Kidney epithelial cell (primary cell): ENCODE data around the gene ZNF335. TPM values are rescaled to one million over a fixed set of nuclear protein-coding genes. Genes with fewer than 3 reads are reported as not detected.
"Not testable (repeated sequence)": the region's sequence is repeated elsewhere in the genome, so short reads cannot be mapped to it uniquely, and the experiment has no call there.

Experiments used
- DNase-seq: peaks from one replicate; pipeline ENCODE4 v3.0.0-alpha.2; 2010; ENCODE audit warnings: low read depth
- H3K27me3 ChIP-seq: 2 replicates; pipeline ENCODE4 v1.6.0; 2011; ENCODE audit warnings: low read length; ENCODE audit not compliant: control insufficient read depth, insufficient read depth
- H3K36me3 ChIP-seq: 2 replicates; pipeline ENCODE4 v1.5.1; 2011; ENCODE audit warnings: low read length; ENCODE audit not compliant: control insufficient read depth, insufficient read depth
- H3K4me3 ChIP-seq: 2 replicates; pipeline ENCODE4 v1.5.1; 2011; ENCODE audit warnings: low read depth, mild to moderate bottlenecking, control low read depth, low read length
- CTCF ChIP-seq: IDR thresholded peaks from 2 replicates; pipeline ENCODE4 v1.5.1; 2011; ENCODE audit warnings: mild to moderate bottlenecking, moderate library complexity, low read length, control low read depth, inconsistent platforms; ENCODE audit not compliant: insufficient read depth, poor library complexity, severe bottlenecking
- total RNA-seq: library from RNA; depleted of rRNA; stranded (reverse); fragments of >200 nt; gene quantifications from 2 replicates; pipeline ENCODE4 v1.2.3, GENCODE V29; 2015

Gene ZNF335
- total RNA-seq, 1 donor from 2014 or later: 20.3 TPM

GRCh38 chr20:45935416-45936046 is 36.5 kb downstream of the ZNF335 start:
- DNase-seq: no peak
- Histone ChIP-seq H3K4me3 (peak overlapping the region; percentile 71), H3K36me3 (peaks cover 5% of the 10 kb centered on the region), H3K27me3 (no peaks in the 10 kb centered on the region)
- no peak for TF ChIP-seq CTCF

- H3K4me3 ChIP-seq: peak within 1 kb of the TSS; percentile 98
- peaks cover 3% of the 10 kb centered on the region for H3K36me3 ChIP-seq
- H3K27me3 ChIP-seq: no peaks in the 10 kb centered on the region
- peak; percentile 80 for DNase-seq
- TF ChIP-seq CTCF: no peak
These were observed 37.2 kb downstream of the ZNF335 start, which contains the start of gene PCIF1 for GRCh38 chr20:45934586-45935415. TSS of gene PCIF1 (plus strand) at chr20:45934683. CDS start at chr20:45939000, 4,317 bp downstream.

GRCh38 chr20:45934046-45934585 is 37.9 kb downstream of the ZNF335 start:
- no peak for TF ChIP-seq CTCF
- Histone ChIP-seq H3K27me3 (no peaks in the 10 kb centered on the region), H3K4me3 (peak overlapping the region; percentile 98), H3K36me3 (peaks cover 3% of the 10 kb centered on the region)
- no peak for DNase-seq

GRCh38 chr20:45933266-45934045 is 38.5 kb downstream of the ZNF335 start:
- peak; percentile 56 for DNase-seq
- Histone ChIP-seq H3K27me3 (no peaks in the 10 kb centered on the region), H3K4me3 (peak overlapping the region; percentile 98), H3K36me3 (peaks cover under 1% of the 10 kb centered on the region)
- TF ChIP-seq CTCF: peak; percentile 36

GRCh38 chr20:45931680-45932079 is 40.3 kb downstream of the ZNF335 start:
- not testable (repeated sequence) for H3K4me3 ChIP-seq, H3K36me3 ChIP-seq, DNase-seq, H3K27me3 ChIP-seq
